G401 (cell line): ENCODE data around the gene ARMC9. TPM values are rescaled to one million over a fixed set of nuclear protein-coding genes. Genes with fewer than 3 reads are reported as not detected.

Experiments
- DNase-seq: peaks from one replicate; pipeline ENCODE4 v3.0.0-alpha.2; 2015; ENCODE audit warnings: low spot score
- in situ Hi-C: cut with HindIII; loops from 2 replicates; pipeline ENCODE4 v1.10.0; 2016; ENCODE audit warnings: low sequenced_read_pairs, mixed read lengths
- total RNA-seq: library from RNA; depleted of rRNA; stranded (reverse); fragments of >200 nt; shearing (Covaris generic); gene quantifications from 2 replicates; pipeline ENCODE4 v1.2.3, GENCODE V29; 2014

The ARMC9 gene
- total RNA-seq, 1 experiment from 2014 or later, result 166 TPM

GRCh38 chr2:231199219-231199618 lies 788 bp downstream of the ARMC9 start:
- in situ Hi-C loops, result no loop called here
- peak; percentile 27 for DNase-seq

- in situ Hi-C loops, result no loop called here
- DNase-seq, result no peak
These were observed 2.5 kb downstream of the ARMC9 start for GRCh38 chr2:231200805-231201474.

GRCh38 chr2:231201475-231201814 lies 3.0 kb downstream of the ARMC9 start:
- no peak for DNase-seq
- in situ Hi-C loops, result no loop called here

- in situ Hi-C loops, result no loop called here
- DNase-seq, result no peak
These were observed 4.7 kb downstream of the ARMC9 start for GRCh38 chr2:231203087-231203486.

- no peak for DNase-seq
- in situ Hi-C loops, result no loop called here
These were observed 5.7 kb downstream of the ARMC9 start for GRCh38 chr2:231204146-231204545.

GRCh38 chr2:231204581-231204980 lies 6.2 kb downstream of the ARMC9 start:
- in situ Hi-C loops, result no loop called here
- no peak for DNase-seq

GRCh38 chr2:231207734-231208133 lies 9.3 kb downstream of the ARMC9 start:
- in situ Hi-C loops, result no loop called here
- DNase-seq, result no peak

GRCh38 chr2:231210782-231211181 lies 12.4 kb downstream of the ARMC9 start:
- no peak for DNase-seq
- in situ Hi-C loops, result no loop called here

GRCh38 chr2:231211486-231211885 lies 13.1 kb downstream of the ARMC9 start:
- DNase-seq, result no peak
- in situ Hi-C loops, result no loop called here

- in situ Hi-C loops, result no loop called here
- no peak for DNase-seq
These were observed 14.0 kb downstream of the ARMC9 start for GRCh38 chr2:231212329-231212845.

- in situ Hi-C loops, result no loop called here
- DNase-seq, result no peak
These were observed 15.7 kb downstream of the ARMC9 start for GRCh38 chr2:231213931-231214642.

- in situ Hi-C loops, result no loop called here
These were observed 19.9 kb downstream of the ARMC9 start for GRCh38 chr2:231218366-231218765.

GRCh38 chr2:231219289-231219688 lies 20.9 kb downstream of the ARMC9 start:
- DNase-seq, result no peak
- in situ Hi-C loops, result no loop called here

More at GRCh38 chr2:231218366-231218765, 19.9 kb downstream of the ARMC9 start:
- DNase-seq, result no peak

- DNase-seq, result no peak
- in situ Hi-C loops, result no loop called here
These were observed 23.3 kb downstream of the ARMC9 start for GRCh38 chr2:231221761-231222160.

GRCh38 chr2:231222318-231223000 lies 24.0 kb downstream of the ARMC9 start:
- in situ Hi-C loops, result no loop called here

GRCh38 chr2:231223001-231223375 lies 24.6 kb downstream of the ARMC9 start:
- in situ Hi-C loops, result no loop called here
- DNase-seq, result no peak

More at GRCh38 chr2:231222318-231223000, 24.0 kb downstream of the ARMC9 start:
- DNase-seq, result no peak

- in situ Hi-C loops, result no loop called here
- no peak for DNase-seq
These were observed 25.1 kb downstream of the ARMC9 start for GRCh38 chr2:231223458-231223976.

- in situ Hi-C loops, result no loop called here
- peak; percentile 83 for DNase-seq
These were observed 29.1 kb downstream of the ARMC9 start for GRCh38 chr2:231227310-231228162.

GRCh38 chr2:231228223-231228622 lies 29.8 kb downstream of the ARMC9 start:
- in situ Hi-C loops, result no loop called here
- DNase-seq, result no peak
